Stimulated activated naive CD8-positive, alpha-beta T cell treated with anti-CD3 and anti-CD28 coated beads, Interleukin-15, amount 100 ng/mL, for 72 hours (primary cell): ENCODE results near the gene TNFRSF6B.

ENCODE experiments used
- ATAC-seq: fragments of 150-1000 bp; cut with Tn5 transposase; 2 replicates; pipeline ENCODE4 v1.10.0; 2021; ENCODE audit warnings: mild to moderate bottlenecking, moderate library complexity
- DNase-seq, 2 donors: peaks; one replicate each; pipeline ENCODE4 v3.0.0; 2021 to 2022
- H3K27ac Mint-ChIP-seq, 2 donors: one replicate each; pipeline ENCODE4 v1.8.0; 2022; ENCODE audit warnings: mild to moderate bottlenecking in 2 of 2, mixed read lengths in 2 of 2, moderate library complexity in 2 of 2
- H3K27me3 Mint-ChIP-seq: one replicate; pipeline ENCODE4 v1.8.0; 2022; ENCODE audit warnings: mixed read lengths
- H3K4me1 Mint-ChIP-seq: one replicate; pipeline ENCODE4 v1.8.0; 2022; ENCODE audit warnings: mild to moderate bottlenecking, mixed read lengths
- H3K4me3 Mint-ChIP-seq, 2 donors: one replicate each; pipeline ENCODE4 v1.8.0; 2022; ENCODE audit warnings: mild to moderate bottlenecking in 2 of 2, mixed read lengths in 2 of 2, moderate library complexity in 1 of 2
- H3K9me3 Mint-ChIP-seq, 2 donors: one replicate each; pipeline ENCODE4 v1.8.0; 2022; ENCODE audit warnings: mixed read lengths in 2 of 2

TNFRSF6B gene

GRCh38 chr20:63732118-63733095, 36.0 kb downstream of the TNFRSF6B start:
- H3K9me3 Mint-ChIP-seq = peaks cover 0 to 4% of the 10 kb centered on the region in 2 donors
- H3K4me3 Mint-ChIP-seq = no peak overlapping the region
- ATAC-seq (no peak), DNase-seq (no peak)
- no peaks in the 10 kb centered on the region for H3K27me3 Mint-ChIP-seq
- H3K27ac Mint-ChIP-seq = no peak overlapping the region
- H3K4me1 Mint-ChIP-seq = peaks cover 25% of the 10 kb centered on the region

DNA sequence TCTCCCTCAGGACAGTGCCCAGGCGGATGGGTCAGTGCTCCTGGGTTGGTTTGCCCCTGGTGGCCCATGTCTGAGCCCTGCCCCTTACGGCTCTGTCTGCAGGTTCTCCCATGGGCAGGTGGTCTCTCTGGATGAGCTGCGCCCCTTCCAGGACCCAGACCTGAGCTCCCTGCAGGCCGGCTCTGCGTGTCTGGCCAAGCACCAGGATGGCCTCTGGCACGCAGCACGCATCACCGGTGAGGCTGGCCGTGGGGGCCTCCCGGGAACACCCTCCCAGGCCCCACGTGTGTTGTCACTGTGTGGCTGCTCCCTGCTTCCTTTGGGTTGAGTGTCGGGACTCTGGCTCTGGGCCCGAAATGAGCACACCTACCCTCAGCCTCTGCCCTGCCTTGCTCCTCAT, 36.7 kb downstream of the TNFRSF6B start:
- H3K27ac Mint-ChIP-seq = no peak overlapping the region
- peaks cover 0 to 4% of the 10 kb centered on the region in 2 donors for H3K9me3 Mint-ChIP-seq
- ATAC-seq (no peak), DNase-seq (no peak)
- no peak overlapping the region for H3K4me3 Mint-ChIP-seq
- H3K27me3 Mint-ChIP-seq = no peaks in the 10 kb centered on the region
- peaks cover 25% of the 10 kb centered on the region for H3K4me1 Mint-ChIP-seq

DNA sequence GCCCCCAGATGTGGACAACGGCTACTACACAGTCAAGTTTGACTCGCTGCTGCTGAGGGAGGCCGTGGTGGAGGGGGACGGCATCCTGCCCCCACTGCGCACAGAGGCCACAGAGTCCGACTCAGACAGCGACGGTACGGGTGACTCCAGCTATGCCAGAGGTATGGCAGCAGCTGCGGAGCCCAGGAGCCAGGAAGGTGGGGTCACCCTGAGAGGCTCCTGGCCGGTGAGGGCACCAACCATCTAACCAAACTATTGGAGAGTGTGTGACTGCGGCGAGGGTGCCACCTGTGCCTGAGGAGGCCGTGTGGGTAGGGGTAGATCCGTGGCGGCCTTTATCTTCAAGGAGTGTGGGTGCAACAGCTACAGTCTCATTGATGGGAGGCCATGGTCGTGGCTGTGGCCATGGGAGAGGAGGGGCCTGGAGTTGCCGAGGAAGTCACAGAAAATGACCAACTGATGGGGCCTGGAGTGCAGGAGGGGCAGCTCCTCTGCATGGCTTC, 37.2 kb downstream of the TNFRSF6B start:
- no peak overlapping the region for H3K4me3 Mint-ChIP-seq
- ATAC-seq = no peak

GRCh38 chr20:63734111-63734945, 37.9 kb downstream of the TNFRSF6B start:
- H3K27me3 Mint-ChIP-seq = no peaks in the 10 kb centered on the region
- DNase-seq (no peak), ATAC-seq (no peak)
- no peak overlapping the region for H3K4me3 Mint-ChIP-seq
- H3K9me3 Mint-ChIP-seq = no peaks in the 10 kb centered on the region
- peaks cover 31% of the 10 kb centered on the region for H3K4me1 Mint-ChIP-seq
- H3K27ac Mint-ChIP-seq = peak overlapping the region in 1 of 2 donors; percentile 58

More for the DNA sequence above, 37.2 kb downstream of the TNFRSF6B start:
- DNase-seq = no peak
- H3K27ac Mint-ChIP-seq = peak overlapping the region in 1 of 2 donors; percentile 58
- H3K9me3 Mint-ChIP-seq = no peaks in the 10 kb centered on the region
- H3K4me1 Mint-ChIP-seq = peaks cover 30% of the 10 kb centered on the region
- H3K27me3 Mint-ChIP-seq = no peaks in the 10 kb centered on the region

- no peak overlapping the region for H3K27ac Mint-ChIP-seq
- peak overlapping the region in 1 of 2 donors; percentile 90 for H3K4me3 Mint-ChIP-seq
- ATAC-seq (no peak), DNase-seq (no peak)
- H3K27me3 Mint-ChIP-seq = no peaks in the 10 kb centered on the region
- no peaks in the 10 kb centered on the region for H3K9me3 Mint-ChIP-seq
- H3K4me1 Mint-ChIP-seq = peaks cover 31% of the 10 kb centered on the region
Observed at GRCh38 chr20:63734946-63735858, 38.8 kb downstream of the TNFRSF6B start.

GRCh38 chr20:63735859-63736718, 39.6 kb downstream of the TNFRSF6B start, which contains the start of gene LIME1:
Gene LIME1, plus strand, starts transcription at chr20:63736664. Its CDS starts 886 bp downstream, at chr20:63737550.
- H3K4me3 Mint-ChIP-seq = peak within 1 kb of the TSS; percentile 40 to 90
- peaks cover 31% of the 10 kb centered on the region for H3K4me1 Mint-ChIP-seq
- peak within 1 kb of the TSS; percentile 38 to 94 for H3K27ac Mint-ChIP-seq
- H3K27me3 Mint-ChIP-seq = no peaks in the 10 kb centered on the region
- ATAC-seq (peak; percentile 54), DNase-seq (peak; percentile 68)
- no peaks in the 10 kb centered on the region for H3K9me3 Mint-ChIP-seq

DNA sequence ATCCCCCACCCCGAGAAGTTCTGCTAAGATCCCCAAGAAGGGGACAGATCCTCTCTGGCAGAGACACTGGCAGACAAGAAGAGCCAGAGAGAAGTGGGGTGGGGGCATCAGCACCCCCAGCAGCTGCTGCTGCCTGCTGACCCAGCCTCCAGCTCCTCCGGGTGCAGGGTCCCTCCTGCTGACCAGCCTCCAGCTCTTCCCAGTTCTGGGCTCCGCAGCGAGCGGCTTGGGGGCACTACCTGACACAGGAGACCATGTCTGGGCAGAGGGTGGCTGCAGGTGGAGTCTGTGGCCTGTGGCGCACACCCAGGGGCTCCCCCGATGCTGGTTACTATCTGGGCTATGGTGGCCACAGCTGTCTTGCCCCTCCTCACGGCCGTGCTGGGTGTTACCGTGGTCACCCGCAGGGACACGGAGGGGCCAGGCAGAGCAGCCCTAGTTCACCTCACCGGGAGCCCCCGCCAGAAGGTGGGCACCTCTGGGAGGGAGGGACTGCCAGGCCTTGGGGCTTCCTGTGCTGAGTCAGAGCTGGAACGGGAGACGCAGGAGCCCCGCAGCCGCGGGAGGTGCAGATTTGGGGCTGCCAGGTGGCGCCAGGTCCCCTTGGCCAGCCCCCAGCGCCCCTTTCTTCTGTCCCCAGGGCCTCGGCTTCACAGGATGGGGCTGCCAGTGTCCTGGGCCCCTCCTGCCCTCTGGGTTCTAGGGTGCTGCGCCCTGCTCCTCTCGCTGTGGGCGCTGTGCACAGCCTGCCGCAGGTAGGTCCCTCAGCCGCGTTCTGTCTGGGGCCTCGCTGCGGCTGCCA, 40.6 kb downstream of the TNFRSF6B start:
- Mint-ChIP-seq H3K4me3 (peak overlapping the region; percentile 40 to 90), H3K9me3 (no peaks in the 10 kb centered on the region), H3K27ac (no peak overlapping the region), H3K4me1 (peaks cover 31% of the 10 kb centered on the region), H3K27me3 (no peaks in the 10 kb centered on the region)
- peak; percentile 68 to 74 for DNase-seq
- ATAC-seq = peak; percentile 54

DNA sequence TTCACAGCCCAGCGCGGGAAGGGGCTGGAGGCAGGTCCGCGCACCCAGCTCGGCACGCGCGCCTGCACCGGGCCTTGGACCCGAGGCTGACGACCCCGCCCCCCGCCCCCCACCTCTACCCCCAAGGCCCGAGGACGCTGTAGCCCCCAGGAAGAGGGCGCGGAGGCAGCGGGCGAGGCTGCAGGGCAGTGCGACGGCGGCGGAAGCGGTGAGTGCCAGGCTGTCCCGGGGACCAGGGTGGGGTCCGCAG, 41.2 kb downstream of the TNFRSF6B start:
- peak overlapping the region in 1 of 2 donors; percentile 90 for H3K4me3 Mint-ChIP-seq
- ATAC-seq = peak; percentile 1
- DNase-seq = peak in 1 of 2 donors; percentile 39

DNA sequence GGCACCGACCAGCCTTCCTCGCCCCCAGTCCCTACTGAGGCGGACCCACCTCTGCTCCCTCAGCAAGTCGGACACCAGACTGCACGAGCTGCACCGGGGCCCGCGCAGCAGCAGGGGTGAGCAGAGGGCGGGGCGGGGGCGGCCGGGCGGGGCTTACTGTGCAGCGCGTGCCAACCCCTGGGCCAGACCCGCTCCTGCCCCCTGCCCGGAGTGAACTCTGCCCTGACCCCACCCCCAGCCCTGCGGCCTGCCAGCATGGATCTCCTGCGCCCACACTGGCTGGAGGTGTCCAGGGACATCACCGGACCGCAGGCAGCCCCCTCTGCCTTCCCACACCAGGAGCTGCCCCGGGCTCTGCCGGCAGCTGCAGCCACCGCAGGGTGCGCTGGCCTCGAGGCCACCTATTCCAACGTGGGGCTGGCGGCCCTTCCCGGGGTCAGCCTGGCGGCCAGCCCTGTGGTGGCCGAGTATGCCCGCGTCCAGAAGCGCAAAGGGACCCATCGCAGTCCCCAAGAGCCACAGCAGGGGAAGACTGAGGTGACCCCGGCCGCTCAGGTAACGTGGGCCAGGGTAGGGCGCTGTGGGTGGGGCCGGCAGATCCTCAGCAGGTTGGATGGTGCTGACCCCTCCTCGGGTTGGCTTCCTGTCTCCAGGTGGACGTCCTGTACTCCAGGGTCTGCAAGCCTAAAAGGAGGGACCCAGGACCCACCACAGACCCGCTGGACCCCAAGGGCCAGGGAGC, 41.7 kb downstream of the TNFRSF6B start:
- H3K27me3 Mint-ChIP-seq = no peaks in the 10 kb centered on the region
- peak overlapping the region; percentile 15 to 66 for H3K4me3 Mint-ChIP-seq
- no peaks in the 10 kb centered on the region for H3K9me3 Mint-ChIP-seq
- H3K4me1 Mint-ChIP-seq = peaks cover 31% of the 10 kb centered on the region
- H3K27ac Mint-ChIP-seq = peak overlapping the region in 1 of 2 donors; percentile 76
- ATAC-seq (peak; percentile 23), DNase-seq (peak in 1 of 2 donors; percentile 31)

More for the DNA sequence above, 41.2 kb downstream of the TNFRSF6B start:
- no peaks in the 10 kb centered on the region for H3K9me3 Mint-ChIP-seq
- no peaks in the 10 kb centered on the region for H3K27me3 Mint-ChIP-seq
- H3K27ac Mint-ChIP-seq = no peak overlapping the region
- H3K4me1 Mint-ChIP-seq = peaks cover 31% of the 10 kb centered on the region

DNA sequence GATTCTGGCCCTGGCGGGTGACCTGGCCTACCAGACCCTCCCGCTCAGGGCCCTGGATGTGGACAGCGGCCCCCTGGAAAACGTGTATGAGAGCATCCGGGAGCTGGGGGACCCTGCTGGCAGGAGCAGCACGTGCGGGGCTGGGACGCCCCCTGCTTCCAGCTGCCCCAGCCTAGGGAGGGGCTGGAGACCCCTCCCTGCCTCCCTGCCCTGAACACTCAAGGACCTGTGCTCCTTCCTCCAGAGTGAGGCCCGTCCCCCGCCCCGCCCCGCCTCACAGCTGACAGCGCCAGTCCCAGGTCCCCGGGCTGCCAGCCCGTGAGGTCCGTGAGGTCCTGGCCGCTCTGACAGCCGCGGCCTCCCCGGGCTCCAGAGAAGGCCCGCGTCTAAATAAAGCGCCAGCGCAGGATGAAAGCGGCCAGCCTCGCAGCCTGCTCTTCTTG, 42.3 kb downstream of the TNFRSF6B start:
- no peak for ATAC-seq
- peak overlapping the region in 1 of 2 donors; percentile 76 for H3K27ac Mint-ChIP-seq
- peak overlapping the region; percentile 15 to 66 for H3K4me3 Mint-ChIP-seq

GRCh38 chr20:63739130-63740069, 42.9 kb downstream of the TNFRSF6B start, which contains the start of gene SLC2A4RG:
Gene SLC2A4RG, plus strand, starts transcription at chr20:63739776. Its CDS starts 137 bp downstream, at chr20:63739913.
- ATAC-seq = peak; percentile 53

More for the DNA sequence above, 42.3 kb downstream of the TNFRSF6B start:
- Mint-ChIP-seq H3K4me1 (peaks cover 31% of the 10 kb centered on the region), H3K27me3 (no peaks in the 10 kb centered on the region), H3K9me3 (no peaks in the 10 kb centered on the region)
- DNase-seq = no peak

More at GRCh38 chr20:63739130-63740069, 42.9 kb downstream of the TNFRSF6B start, which contains the start of gene SLC2A4RG:
- Mint-ChIP-seq H3K9me3 (no peaks in the 10 kb centered on the region), H3K27ac (peak within 1 kb of the TSS in 1 of 2 donors; percentile 76), H3K27me3 (no peaks in the 10 kb centered on the region), H3K4me1 (peaks cover 31% of the 10 kb centered on the region), H3K4me3 (peak within 1 kb of the TSS; percentile 39 to 66)
- DNase-seq = peak; percentile 51 to 66
